Neuronal stem cell (in vitro differentiated cells): ENCODE measurements around the gene BRMS1.

Experiments used
- DNase-seq: peaks from one replicate; pipeline ENCODE4 v3.0.0-alpha.2; 2013; ENCODE audit warnings: low spot score
- H2AFZ ChIP-seq: one replicate; pipeline ENCODE4 v1.6.1; 2013; ENCODE audit warnings: mild to moderate bottlenecking, low read length, inconsistent platforms
- H2AK5ac ChIP-seq: 2 replicates; pipeline ENCODE4 v1.6.1; 2013; ENCODE audit warnings: low read depth, mild to moderate bottlenecking, inconsistent platforms, low read length, moderate library complexity, mixed read lengths
- H2BK120ac ChIP-seq: 2 replicates; pipeline ENCODE4 v1.6.1; 2013; ENCODE audit warnings: low read depth, mild to moderate bottlenecking, inconsistent platforms, low read length, moderate library complexity, mixed read lengths
- H2BK12ac ChIP-seq: one replicate; pipeline ENCODE4 v1.6.1; 2013; ENCODE audit warnings: low read length, inconsistent platforms
- H2BK15ac ChIP-seq: 2 replicates; pipeline ENCODE4 v1.6.1; 2013; ENCODE audit warnings: mild to moderate bottlenecking, low read length, inconsistent platforms, mixed read lengths
- H2BK5ac ChIP-seq: one replicate; pipeline ENCODE4 v1.6.1; 2013; ENCODE audit warnings: inconsistent platforms, mild to moderate bottlenecking, low read length, moderate library complexity
- H3K14ac ChIP-seq: one replicate; pipeline ENCODE4 v1.6.1; 2013; ENCODE audit warnings: low read length, inconsistent platforms
- H3K18ac ChIP-seq: 2 replicates; pipeline ENCODE4 v1.6.1; 2013; ENCODE audit warnings: low read length, inconsistent platforms
- H3K23ac ChIP-seq: 2 replicates; pipeline ENCODE4 v1.6.1; 2013; ENCODE audit warnings: low read depth, mild to moderate bottlenecking, mixed read lengths, low read length, inconsistent platforms; ENCODE audit not compliant: poor library complexity
- H3K27ac ChIP-seq: replicated peaks from 3 replicates; pipeline ENCODE4 v1.5.1; 2013; ENCODE audit warnings: low read length, inconsistent platforms
- H3K27me3 ChIP-seq, 3 experiments: 2 replicates each; pipeline ENCODE4 v1.6.1; 2013; ENCODE audit warnings: low read length in 3 of 3, mild to moderate bottlenecking in 2 of 3, inconsistent platforms in 1 of 3, low read depth in 1 of 3, mixed read lengths in 1 of 3, moderate library complexity in 1 of 3; ENCODE audit not compliant: control insufficient read depth in 3 of 3, insufficient read depth in 3 of 3
- H3K36me3 ChIP-seq, 2 donors: replicated peaks in 1 of 2; 2 replicates each; pipeline ENCODE4 v1.6.1; 2013; ENCODE audit warnings: low read length in 2 of 2; ENCODE audit not compliant: control insufficient read depth in 2 of 2, insufficient read depth in 2 of 2
- H3K4ac ChIP-seq: 2 replicates; pipeline ENCODE4 v1.6.1; 2013; ENCODE audit warnings: inconsistent platforms, mild to moderate bottlenecking, low read length, moderate library complexity
- H3K4me1 ChIP-seq, 2 donors: 1 replicate in 1 of 2; 2 replicates in 1 of 2; pipeline ENCODE4 v1.6.1; 2013; ENCODE audit warnings: low read length in 2 of 2, low read depth in 1 of 2; ENCODE audit not compliant: control insufficient read depth in 2 of 2, insufficient read depth in 1 of 2
- H3K4me2 ChIP-seq: one replicate; pipeline ENCODE4 v1.6.1; 2013; ENCODE audit warnings: mild to moderate bottlenecking, low read length, inconsistent platforms; ENCODE audit not compliant: insufficient read depth, poor library complexity, severe bottlenecking
- H3K4me3 ChIP-seq, 2 donors: 2 replicates each; pipeline ENCODE4 v1.5.1; 2013; ENCODE audit warnings: low read length in 2 of 2, mild to moderate bottlenecking in 2 of 2, inconsistent platforms in 1 of 2, moderate library complexity in 1 of 2
- H3K79me1 ChIP-seq: one replicate; pipeline ENCODE4 v1.6.1; 2013; ENCODE audit warnings: low read depth, mild to moderate bottlenecking, inconsistent platforms, low read length, moderate library complexity
- H3K9ac ChIP-seq: one replicate; pipeline ENCODE4 v1.6.1; 2013; ENCODE audit warnings: mild to moderate bottlenecking, low read depth, low read length, inconsistent platforms; ENCODE audit not compliant: poor library complexity
- H3K9me3 ChIP-seq, 2 donors: replicated peaks in 1 of 2; 2 replicates each; pipeline versions ENCODE3 to v1.6.1; 2013; ENCODE audit warnings: low read length in 2 of 2, mild to moderate bottlenecking in 2 of 2, inconsistent platforms in 1 of 2, low read depth in 1 of 2, mixed read lengths in 1 of 2, moderate library complexity in 1 of 2; ENCODE audit not compliant: control insufficient read depth in 2 of 2, insufficient read depth in 1 of 2
- H4K8ac ChIP-seq: one replicate; pipeline ENCODE4 v1.6.1; 2013; ENCODE audit warnings: low read depth, mild to moderate bottlenecking, inconsistent platforms, low read length, moderate library complexity
- H4K91ac ChIP-seq: one replicate; pipeline ENCODE4 v1.6.1; 2013; ENCODE audit warnings: low read length, low read depth, mild to moderate bottlenecking, inconsistent platforms; ENCODE audit not compliant: poor library complexity
- WGBS, 2 donors: extraction: QIAGEN DNeasy Blood & Tissue Kit; methylation state at CpG; one replicate each; pipeline ENCODE4 v1.1.7; 2013; ENCODE audit warnings: missing lambda C conversion rate in 2 of 2, mixed read lengths in 1 of 2; ENCODE audit not compliant: insufficient read length in 2 of 2, insufficient replicate concordance in 1 of 2; ENCODE audit errors: extremely low coverage in 2 of 2; 5-methylcytosine and 5-hydroxymethylcytosine counted together

BRMS1 gene

DNA sequence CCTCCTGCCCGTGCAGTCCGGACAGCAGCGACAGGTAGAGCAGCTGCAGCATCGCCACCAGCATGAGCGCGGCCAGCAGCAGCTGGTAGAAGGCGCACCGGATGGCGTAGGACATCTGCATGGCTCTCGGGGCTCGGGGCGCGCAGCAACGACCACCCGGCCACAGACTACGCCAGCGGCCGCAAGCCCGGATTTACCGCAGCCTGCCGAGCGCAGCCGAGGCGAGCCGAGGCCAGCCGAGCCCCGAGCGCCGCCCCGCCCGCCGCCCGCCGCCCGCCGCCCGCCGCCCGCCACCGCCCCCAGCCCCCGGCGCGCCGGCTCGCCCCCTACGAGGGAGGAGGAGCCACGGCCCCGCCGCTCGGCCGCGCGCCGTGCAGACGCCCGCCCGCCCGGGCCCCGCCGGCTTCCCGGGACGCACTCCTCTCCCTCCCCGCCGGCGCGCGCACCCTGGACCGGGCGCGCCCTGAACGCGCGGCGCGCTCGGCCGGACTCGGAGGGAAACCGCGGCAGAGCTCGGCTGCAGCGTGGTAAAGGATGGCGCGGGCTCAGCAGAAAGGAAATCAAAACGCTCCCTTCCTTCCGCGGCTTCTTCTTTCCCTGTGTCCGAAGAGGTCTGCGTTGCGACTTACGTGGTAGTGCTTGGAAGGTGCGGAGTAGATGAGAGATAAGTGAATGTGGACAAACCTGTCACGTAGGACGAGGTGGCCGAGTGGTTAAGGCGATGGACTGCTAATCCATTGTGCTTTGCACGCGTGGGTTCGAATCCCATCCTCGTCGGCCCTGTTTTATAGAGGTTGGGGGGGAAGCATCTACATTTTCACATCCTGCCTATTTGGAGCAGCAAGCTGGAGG lies 2.7 kb upstream of the BRMS1 start, which contains the start of gene B4GAT1:
B4GAT1 (minus strand) TSS at position 205 of the 852 bp plus-strand sequence; CDS start at position 121, 84 bp downstream.
- WGBS, 2 donors, result no CpG with 5 or more reads among the region's 101 CpGs
- peaks cover 25% of the 10 kb centered on the region in 2 donors for H3K4me1 ChIP-seq
- peak within 1 kb of the TSS; percentile 72 for H4K91ac ChIP-seq
- peak within 1 kb of the TSS; percentile 96 for H3K4me2 ChIP-seq
- H2AK5ac ChIP-seq, result peak within 1 kb of the TSS; percentile 99
- H2BK15ac ChIP-seq, result peak within 1 kb of the TSS; percentile 84
- no peak within 1 kb of the TSS for H2BK120ac ChIP-seq
- peak within 1 kb of the TSS; percentile 99 for H2BK5ac ChIP-seq
- peak within 1 kb of the TSS; percentile 100 for H3K18ac ChIP-seq
- H2BK12ac ChIP-seq, result peak within 1 kb of the TSS; percentile 73
- H3K4ac ChIP-seq, result peak within 1 kb of the TSS; percentile 95
- H3K36me3 ChIP-seq, result peaks cover 3 to 6% of the 10 kb centered on the region in 2 donors
- no peaks in the 10 kb centered on the region for H3K27me3 ChIP-seq
- peaks cover 16% of the 10 kb centered on the region for H3K79me1 ChIP-seq
- H3K23ac ChIP-seq, result peak within 1 kb of the TSS; percentile 100
- peak within 1 kb of the TSS; percentile 97 for H3K27ac ChIP-seq
- peak within 1 kb of the TSS; percentile 97 to 99 for H3K4me3 ChIP-seq
- peak within 1 kb of the TSS; percentile 82 for H4K8ac ChIP-seq
- H3K9me3 ChIP-seq, result no peaks in the 10 kb centered on the region
- H3K14ac ChIP-seq, result peak within 1 kb of the TSS; percentile 100
- H3K9ac ChIP-seq, result peak within 1 kb of the TSS; percentile 100
- peak; percentile 92 for DNase-seq
- H2AFZ ChIP-seq, result peak within 1 kb of the TSS; percentile 93

DNA sequence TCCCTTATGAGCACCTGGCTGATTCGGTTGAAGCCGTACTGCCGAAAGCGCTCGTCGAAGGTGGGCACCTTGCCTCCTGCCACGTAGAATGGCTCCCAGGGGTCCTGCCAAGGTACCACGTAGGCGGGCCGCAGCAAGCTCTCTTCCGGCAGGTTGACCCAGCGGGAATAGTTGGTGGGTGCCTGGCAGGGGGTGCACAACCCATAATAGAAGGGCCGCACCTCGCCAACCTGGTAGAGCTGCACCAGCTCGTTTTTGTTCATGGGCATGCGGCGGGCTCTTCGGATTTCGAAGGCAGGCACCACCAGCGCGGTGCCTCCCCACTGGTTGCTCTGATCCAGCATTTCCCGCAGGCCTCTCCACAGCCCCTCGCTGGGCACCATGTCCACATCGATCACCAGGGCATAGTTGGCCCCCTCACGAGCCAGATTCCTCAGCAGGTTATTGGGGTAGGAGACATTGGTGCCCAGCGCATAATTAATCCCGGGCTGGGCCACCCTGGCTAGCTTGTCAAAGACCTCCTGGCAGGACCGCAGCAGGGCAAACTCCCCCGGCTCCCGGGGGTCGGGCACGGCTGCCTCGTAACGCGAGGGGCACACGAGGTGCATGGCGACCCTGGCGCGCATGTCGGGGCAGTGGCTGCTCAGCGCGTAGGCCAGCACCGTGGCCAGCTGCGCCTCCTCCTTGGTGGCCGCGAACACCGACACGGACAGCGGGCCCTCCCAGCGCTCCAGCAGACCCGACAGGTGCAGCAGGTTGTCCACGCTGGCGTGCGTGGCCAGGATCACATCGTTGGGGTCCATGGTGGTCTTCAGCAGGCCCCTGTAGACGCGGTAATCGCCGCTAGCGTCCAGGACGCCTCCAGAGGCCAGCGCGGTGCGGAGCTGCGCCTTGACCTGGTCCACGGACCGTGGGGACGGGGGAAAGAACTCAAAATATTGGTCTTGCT lies 1.8 kb upstream of the BRMS1 start:
- Histone ChIP-seq H2AFZ (peak overlapping the region; percentile 90), H3K9ac (peak overlapping the region; percentile 100), H2AK5ac (peak overlapping the region; percentile 99), H2BK15ac (peak overlapping the region; percentile 84), H4K91ac (peak overlapping the region; percentile 30), H3K18ac (peak overlapping the region; percentile 100), H3K4me2 (peak overlapping the region; percentile 96), H3K23ac (peak overlapping the region; percentile 100), H3K36me3 (peaks cover 7 to 13% of the 10 kb centered on the region in 2 donors), H2BK5ac (peak overlapping the region; percentile 99), H3K4me3 (peak overlapping the region; percentile 97 to 99), H3K27ac (peak overlapping the region; percentile 91), H3K4ac (peak overlapping the region; percentile 95), H2BK120ac (no peak overlapping the region), H3K4me1 (peaks cover 25% of the 10 kb centered on the region in 2 donors), H3K14ac (peak overlapping the region; percentile 100), H3K27me3 (no peaks in the 10 kb centered on the region), H3K79me1 (peaks cover 16% of the 10 kb centered on the region), H4K8ac (peak overlapping the region; percentile 82), H2BK12ac (peak overlapping the region; percentile 73), H3K9me3 (peaks cover 0 to under 1% of the 10 kb centered on the region in 2 donors)
- no CpG with 5 or more reads among the region's 68 CpGs for WGBS, 2 donors
- no peak for DNase-seq

DNA sequence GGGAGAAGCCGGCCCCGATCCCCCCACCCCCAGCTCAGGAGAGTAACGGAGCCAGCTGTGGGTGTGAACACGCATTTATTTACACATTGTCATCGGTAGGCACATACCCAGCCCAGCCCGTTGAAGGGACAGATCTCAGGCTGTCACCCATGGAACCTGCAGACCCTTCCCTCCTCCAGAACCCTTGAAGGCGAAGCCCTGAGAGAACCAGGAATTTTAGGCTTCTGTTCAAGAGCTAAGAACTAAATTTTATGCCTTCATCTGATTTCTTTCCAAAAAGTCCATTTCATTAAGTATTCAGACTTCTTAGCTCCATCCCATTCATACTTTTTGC lies 379 bp upstream of the BRMS1 start:
- Histone ChIP-seq H3K14ac (no peak overlapping the region), H3K4me3 (peak overlapping the region; percentile 69 to 97), H2AFZ (peak overlapping the region; percentile 94), H3K79me1 (peaks cover 19% of the 10 kb centered on the region), H2BK120ac (no peak overlapping the region), H2BK15ac (no peak overlapping the region), H3K27me3 (no peaks in the 10 kb centered on the region), H3K18ac (no peak overlapping the region), H3K4me2 (peak overlapping the region; percentile 64), H3K36me3 (peaks cover 20 to 28% of the 10 kb centered on the region in 2 donors), H2BK12ac (no peak overlapping the region), H3K9me3 (peaks cover 0 to 3% of the 10 kb centered on the region in 2 donors), H4K91ac (no peak overlapping the region), H2BK5ac (peak overlapping the region; percentile 29), H3K4ac (no peak overlapping the region), H3K27ac (peak overlapping the region; percentile 56), H3K23ac (peak overlapping the region; percentile 92), H3K9ac (peak overlapping the region; percentile 75), H2AK5ac (no peak overlapping the region), H3K4me1 (peaks cover 25% of the 10 kb centered on the region in 2 donors), H4K8ac (no peak overlapping the region)
- no peak for DNase-seq
- no CpG with 5 or more reads among the region's 7 CpGs for WGBS, 2 donors
